ENCODE results near the gene TRAF7. TPM values are rescaled to one million over a fixed set of nuclear protein-coding genes. Genes with fewer than 3 reads are reported as not detected.
"Not testable (repeated sequence)": the region's sequence is repeated elsewhere in the genome, so short reads cannot be mapped to it uniquely, and the experiment has no call there.

The TRAF7 gene
- total RNA-seq, 1 donor from 2014 or later, result 25.7 TPM

DNA sequence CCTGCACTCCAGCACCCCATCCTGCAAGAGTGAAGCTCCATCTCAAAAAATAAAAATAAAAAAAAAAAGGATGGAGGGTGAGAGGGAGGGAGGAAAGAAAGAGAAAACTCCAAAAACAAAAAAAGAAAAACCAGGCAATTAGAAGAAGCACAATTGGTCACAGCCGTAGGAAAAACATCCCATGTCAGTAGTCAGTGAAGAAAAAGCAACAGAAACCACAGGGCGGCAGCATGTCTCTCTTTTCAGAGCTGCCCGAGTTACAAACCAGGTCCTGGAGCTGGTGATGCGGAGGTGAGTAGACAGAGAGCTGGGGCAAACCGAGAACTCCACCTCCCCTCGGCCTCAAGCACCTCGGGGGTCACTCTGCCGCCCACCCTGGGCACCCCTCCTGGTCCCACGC, 34.3 kb upstream of the TRAF7 start:
- DNase-seq (ENCODE audit: low spot score in 2 of 2); FAIRE-seq: not testable (repeated sequence)

DNA sequence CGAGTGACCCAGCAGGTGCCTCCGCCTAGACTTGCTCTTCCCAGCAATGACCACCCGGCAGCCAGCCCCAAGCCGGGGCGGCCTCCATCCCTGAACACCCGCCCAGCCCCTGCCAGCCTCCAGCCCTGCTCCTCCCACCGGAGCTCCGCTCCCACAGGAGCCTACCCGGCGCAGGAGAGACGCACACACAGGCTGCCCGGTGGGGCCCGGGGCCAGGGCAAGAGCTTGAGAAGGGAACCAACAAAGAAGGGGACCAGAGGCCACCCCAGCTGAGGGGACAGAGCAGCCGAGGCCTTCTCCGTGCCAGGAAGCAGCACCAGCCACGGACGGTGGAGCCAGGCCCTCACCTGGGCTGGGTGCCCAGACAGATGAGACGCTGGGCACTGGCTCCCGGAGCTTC, 33.7 kb upstream of the TRAF7 start:
- no peak for DNase-seq (ENCODE audit: low spot score in 2 of 2)
- FAIRE-seq, result no peak

DNA sequence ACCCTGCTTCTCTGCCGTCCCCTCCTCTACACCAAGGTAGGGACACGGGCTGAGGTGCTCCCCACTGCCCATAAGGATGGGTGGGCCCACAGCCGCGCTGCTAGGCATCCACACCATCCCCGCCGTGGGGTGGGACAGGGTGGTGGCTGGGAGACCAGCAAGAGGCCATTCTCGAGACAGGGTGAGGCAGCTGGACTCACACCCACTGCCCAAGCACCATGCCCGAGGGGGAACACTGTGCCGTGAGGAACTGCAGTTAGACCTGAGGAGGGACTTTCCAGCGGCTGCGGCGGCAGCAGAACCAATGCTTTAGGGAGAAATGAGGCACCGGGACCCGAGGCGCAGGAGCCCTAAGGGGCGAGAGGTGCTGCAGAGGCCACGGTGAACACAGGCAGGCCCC, 33.2 kb upstream of the TRAF7 start:
- no peak for FAIRE-seq
- no peak for DNase-seq (ENCODE audit: low spot score in 2 of 2)

DNA sequence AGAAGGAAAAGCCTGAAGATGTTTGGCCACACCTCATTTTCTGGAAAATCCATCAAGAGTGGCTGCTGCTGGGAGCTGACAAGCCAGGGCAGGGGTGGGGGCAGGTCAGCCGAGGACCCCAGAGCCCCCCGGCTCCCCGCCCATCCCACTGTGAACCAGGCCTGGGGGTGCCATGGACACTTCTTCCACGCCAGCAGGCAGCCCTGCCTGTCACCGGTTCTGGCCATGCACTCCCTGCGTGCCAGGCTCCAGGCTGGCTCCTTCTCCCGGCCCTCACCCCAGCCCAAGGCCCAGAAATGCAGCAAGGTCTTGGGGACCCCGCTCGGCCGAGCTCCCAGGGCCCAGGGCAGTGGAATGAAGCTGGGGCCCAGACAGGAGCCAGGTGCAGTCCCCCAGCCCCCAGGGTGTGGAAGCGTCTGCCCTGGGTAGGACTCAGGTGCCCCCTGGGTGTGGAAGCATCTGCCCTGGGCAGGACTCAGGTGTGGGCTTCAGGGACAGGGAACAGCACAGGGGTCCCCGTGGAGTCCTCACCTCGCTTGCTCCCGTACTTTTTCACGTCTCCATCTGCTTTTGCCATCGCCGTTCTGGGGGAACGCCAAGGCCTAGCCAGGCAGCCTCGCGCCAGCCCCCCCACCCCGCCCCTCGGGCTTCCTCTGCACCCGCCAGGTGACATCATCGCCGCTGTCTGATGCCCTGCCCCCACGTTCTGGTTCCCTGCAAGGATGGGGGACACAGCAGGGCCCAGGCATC, 32.5 kb upstream of the TRAF7 start:
- not testable (repeated sequence) for FAIRE-seq; DNase-seq (ENCODE audit: low spot score in 2 of 2)

DNA sequence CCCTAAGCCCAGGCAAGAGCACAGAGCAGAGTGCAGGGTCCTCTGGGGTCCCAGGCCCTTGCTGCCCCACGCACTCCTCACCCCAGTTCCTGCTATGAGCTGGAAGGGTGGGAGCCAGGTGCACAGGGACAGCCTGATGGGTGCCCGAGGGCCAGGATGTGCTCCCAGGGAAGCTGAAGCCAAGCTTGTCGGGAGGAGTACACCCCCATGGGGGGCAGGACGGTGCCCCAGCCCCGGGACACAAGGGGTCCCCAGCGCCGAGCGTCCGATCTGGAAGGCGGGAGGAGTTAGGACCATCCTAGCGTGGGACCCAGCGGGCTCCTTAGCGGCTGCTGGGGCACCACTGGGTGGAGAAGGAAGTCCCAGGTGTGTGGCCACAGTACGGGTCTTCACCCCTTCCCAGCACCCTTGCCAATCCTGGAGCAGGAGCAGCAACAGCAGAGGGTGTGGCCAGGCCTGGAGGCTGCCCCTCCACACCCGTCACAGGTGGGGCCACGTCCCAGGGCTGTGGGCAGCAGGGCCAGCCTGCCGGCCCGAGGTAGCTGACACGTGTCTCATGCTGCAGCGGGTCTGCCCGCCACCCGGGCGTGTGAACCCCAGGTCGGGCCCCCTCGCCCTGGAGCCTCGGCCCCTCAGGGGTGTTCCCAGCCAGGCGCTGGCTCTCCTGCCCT, 31.7 kb upstream of the TRAF7 start:
- not testable (repeated sequence) for FAIRE-seq; DNase-seq (ENCODE audit: low spot score in 2 of 2)

DNA sequence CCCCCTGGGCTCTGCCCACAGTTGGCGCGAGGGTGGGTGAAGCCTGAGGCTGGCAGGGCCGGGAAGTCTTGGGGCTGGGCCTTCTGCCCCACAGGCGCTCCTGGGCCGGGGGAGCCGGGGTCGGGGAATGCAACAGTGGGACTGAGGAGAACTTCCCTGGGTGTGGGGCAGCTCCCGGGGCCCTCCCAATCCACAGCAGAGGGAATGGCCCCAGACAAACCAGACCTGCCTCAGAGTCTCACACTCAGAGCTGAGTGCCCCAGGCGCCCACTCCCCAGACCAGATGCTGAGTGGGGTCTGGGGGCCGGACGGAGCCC, 31.2 kb upstream of the TRAF7 start:
- not testable (repeated sequence) for FAIRE-seq; DNase-seq (ENCODE audit: low spot score in 2 of 2)

GRCh38 chr16:2124694-2125444, 30.7 kb upstream of the TRAF7 start:
- not testable (repeated sequence) for DNase-seq (ENCODE audit: low spot score in 2 of 2); FAIRE-seq

GRCh38 chr16:2125609-2126008, 30.0 kb upstream of the TRAF7 start:
- not testable (repeated sequence) for DNase-seq (ENCODE audit: low spot score in 2 of 2); FAIRE-seq

- FAIRE-seq; DNase-seq (ENCODE audit: low spot score in 2 of 2): not testable (repeated sequence)
Observed at GRCh38 chr16:2126161-2126743, 29.3 kb upstream of the TRAF7 start.

DNA sequence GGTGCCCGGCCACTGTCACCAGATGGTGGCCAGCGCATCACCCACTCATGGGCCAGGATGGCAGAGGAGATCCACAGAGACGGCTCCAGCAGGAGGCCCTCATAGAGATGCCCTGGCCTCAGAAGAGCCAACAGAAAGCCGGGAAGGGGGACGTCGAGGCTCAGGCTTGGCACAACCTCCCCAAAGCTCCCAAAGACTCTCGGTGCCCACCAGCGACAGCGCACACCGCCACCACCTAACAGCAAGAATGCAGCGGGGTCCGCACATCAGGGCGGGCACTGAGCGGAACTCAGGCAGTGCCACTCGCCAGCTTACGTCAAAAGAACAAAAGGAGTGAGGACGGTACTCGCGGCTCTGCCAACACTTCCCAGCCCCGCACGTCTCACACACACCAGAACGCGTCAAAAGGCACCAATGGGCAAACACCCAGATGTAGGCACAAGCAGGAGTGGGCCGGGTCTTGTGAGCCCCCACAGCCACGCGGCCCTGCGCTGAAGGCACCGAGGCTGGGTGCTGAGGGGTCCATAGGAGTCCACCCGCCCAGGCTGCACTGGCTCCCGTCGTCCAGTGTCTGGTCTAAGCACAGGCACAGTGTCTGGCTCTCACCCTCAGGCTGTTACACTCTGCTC, 28.5 kb upstream of the TRAF7 start:
- DNase-seq (ENCODE audit: low spot score in 2 of 2), result not testable (repeated sequence)

GRCh38 chr16:2127630-2128280, 27.8 kb upstream of the TRAF7 start:
- not testable (repeated sequence) for DNase-seq (ENCODE audit: low spot score in 2 of 2); FAIRE-seq

More for the DNA sequence above, 28.5 kb upstream of the TRAF7 start:
- not testable (repeated sequence) for FAIRE-seq

DNA sequence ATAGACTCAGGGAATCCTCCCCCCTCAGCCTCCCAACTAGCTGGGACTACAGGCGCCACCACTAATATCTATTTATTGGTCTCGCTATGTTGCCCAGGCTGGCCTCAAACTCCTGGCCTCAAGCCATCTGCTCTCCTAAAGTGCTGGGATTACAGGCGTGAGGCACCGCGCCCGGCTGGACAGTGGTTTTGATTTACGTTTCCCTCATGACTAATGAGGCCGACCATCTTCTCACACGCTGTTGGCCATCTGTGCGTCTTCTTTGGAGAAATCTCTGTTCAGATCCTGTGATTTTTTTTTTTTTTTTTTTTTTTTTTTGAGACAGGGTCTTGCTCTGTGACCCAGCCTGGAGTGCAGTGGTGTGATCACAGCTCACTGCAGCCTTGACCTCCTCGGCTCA, 26.3 kb upstream of the TRAF7 start:
- not testable (repeated sequence) for DNase-seq (ENCODE audit: low spot score in 2 of 2); FAIRE-seq

DNA sequence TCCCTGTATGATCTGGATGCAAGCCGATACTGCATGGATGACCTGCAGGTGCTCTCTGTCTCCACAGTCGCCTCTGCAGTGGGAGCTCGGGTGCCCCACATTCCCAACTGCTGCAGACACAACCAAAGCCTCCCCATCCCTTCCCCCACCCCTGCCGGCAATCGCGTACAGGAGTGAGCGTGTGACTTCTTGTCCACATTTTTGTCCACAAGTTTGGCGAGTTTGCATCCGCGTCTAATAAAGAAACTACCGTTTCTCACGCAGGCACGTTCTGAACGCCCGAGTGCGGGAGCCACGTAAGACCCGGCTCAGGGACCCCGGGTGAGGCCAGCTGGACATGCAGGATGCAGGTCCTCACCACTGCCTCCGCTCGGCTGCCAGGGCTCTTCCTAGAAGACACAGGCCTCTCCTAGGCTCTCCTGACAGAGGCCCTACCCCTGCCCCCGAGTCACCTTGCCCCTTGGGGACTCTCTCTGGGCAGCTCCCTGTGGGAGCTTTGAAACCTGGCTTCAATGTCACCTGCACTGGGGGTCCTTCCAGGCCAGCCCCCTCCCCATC, 25.6 kb upstream of the TRAF7 start:
- DNase-seq (ENCODE audit: low spot score in 2 of 2); FAIRE-seq: not testable (repeated sequence)

DNA sequence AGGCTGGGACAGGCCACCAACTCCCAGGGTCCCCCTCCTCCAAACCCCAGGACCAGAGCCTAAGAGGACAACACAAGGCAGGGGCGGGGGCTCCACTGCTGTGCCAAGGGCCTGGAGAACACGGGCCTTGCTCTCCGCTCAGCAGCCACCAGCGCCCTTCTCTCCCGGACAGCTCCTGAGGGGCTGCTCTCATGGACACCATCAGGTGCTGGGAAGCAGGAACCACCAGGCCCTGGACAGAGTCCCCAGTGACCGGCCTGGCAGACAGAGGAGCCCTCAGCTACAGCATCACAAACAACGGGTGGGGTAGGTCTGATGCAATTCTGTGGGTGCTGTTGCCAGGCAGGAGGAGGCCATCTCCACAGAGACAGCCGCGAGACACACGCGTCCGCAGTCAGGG, 21.8 kb upstream of the TRAF7 start:
- DNase-seq (ENCODE audit: low spot score in 2 of 2); FAIRE-seq: not testable (repeated sequence)

DNA sequence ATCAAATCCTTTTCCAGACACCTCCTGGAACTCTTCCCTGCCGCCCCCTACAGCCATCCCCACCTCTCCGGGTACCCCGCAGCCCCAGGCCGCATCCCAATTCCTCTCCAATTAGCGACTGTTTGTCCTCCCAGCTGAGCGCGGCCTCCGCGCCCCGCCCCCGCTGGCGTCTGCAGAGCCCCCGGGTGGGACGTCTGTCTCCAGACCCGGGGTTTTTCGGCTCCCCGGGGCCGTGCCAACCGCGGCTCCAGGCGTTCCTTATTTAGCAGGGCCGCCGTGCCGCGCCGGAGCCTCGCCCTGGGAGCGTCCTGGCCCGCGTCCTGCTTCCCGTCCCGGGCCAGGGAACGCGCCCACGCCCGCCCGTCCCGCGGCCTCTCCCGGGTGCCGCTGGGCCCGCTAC, 20.5 kb upstream of the TRAF7 start:
- not testable (repeated sequence) for DNase-seq (ENCODE audit: low spot score in 2 of 2); FAIRE-seq

DNA sequence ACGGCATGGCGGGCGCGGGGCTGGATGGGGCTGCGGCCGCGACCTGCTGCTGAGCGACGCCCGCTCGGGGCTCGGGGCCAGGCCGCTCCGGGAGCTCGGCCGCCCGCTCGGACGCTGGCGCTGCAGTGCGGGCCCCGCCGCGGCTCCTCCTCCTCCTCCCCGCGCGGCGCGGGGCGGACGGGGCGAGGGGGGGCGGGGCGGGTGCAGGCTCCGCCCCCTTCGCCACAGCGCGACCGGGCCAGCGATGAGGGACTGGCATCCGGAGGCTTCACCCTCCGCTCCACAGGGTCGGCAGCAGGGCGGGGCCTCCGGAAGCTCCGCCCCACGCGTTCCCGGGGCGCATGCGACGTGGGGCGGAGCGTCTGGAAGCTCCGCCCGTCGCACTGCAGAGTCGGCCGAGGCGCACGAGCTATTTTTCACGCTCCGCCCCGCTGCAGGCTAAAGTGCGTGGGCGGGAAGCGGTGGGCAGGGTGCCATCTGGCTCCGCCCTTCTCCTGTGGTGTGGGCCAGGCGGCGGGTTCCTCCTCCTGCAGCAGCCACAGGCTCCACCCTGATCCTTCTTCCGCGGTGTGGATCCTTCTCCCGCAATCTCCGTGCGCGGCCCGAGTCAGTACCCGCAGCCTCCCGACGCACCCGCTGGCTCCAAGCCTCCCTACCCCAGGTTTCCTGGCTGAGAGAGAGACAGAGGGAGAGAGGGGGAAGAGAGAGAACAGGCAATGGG, 19.7 kb upstream of the TRAF7 start, which contains the start of gene PKD1:
Gene PKD1, minus strand, starts transcription at position 129 of the 721 bp plus-strand sequence. CDS start 209 bp downstream, outside the sequence.
- not testable (repeated sequence) for FAIRE-seq
- peak in 1 of 2 donors; percentile 50 for DNase-seq (ENCODE audit: low spot score in 2 of 2)

- DNase-seq (ENCODE audit: low spot score in 2 of 2), result no peak
Observed at GRCh38 chr16:2142942-2143877, 12.4 kb upstream of the TRAF7 start.

More at GRCh38 chr16:2142942-2143877, 12.4 kb upstream of the TRAF7 start:
- no peak for FAIRE-seq
